Stimulated activated CD8-positive, alpha-beta memory T cell treated with anti-CD3 and anti-CD28 coated beads, Interleukin-15, amount 100 ng/mL, for 48 hours (primary cell): Measurements from ENCODE around the gene PACSIN2.
"Not testable (repeated sequence)": the region's sequence is repeated elsewhere in the genome, so short reads cannot be mapped to it uniquely, and the experiment has no call there.

Experiments used
- DNase-seq, 2 donors: peaks; one replicate each; pipeline ENCODE4 v3.0.0-alpha.2; 2020; ENCODE audit warnings: low read depth in 2 of 2

The PACSIN2 gene

DNA sequence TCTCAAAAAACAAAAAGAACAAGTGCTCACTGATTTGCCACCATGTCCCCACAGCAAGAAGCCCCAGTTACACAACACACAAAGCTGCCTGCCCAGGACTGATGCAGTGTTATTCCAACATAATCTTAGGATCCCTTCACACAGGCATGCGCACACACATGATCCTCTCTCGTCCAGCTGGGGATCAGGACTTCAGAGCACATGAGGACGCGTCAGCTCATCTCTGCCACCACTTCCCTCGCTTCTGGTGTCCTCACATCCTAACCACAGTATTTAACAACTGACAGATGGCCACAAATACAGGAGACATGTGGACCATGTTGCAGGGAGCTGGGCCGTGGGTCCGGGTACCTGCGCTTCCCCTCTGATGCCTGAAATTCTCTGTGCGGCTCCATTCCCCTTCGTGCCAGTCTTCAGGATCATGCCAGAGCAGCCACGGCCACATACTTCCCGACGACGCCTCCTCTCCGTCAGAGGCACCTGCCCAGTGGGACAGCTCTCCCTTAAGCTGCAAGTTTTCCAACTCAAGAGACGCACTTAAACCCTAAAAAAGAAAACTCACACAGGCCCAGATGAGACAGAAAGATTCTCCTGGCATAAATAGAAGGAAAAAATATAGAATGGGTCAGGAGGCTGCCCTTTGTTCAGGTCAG lies 68.3 kb downstream of the PACSIN2 start:
- no peak for DNase-seq

DNA sequence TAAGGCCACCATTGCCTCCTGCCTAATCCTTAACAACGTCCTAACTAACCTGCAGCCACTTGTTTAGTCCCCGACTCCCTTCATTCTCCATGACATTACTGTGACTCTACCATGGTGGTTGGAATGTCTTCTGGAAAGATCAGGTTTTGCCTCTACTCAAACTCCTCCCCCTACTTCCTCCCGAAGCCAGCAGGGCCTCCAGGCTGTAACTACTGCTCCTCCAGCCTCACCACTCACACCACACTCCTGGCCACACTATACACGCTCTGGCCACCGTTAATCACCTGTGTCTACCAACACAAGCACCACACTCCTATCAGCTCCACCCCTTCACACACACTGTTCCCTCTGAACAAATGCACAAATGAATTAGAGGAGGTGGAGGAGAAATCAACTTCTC lies 69.2 kb downstream of the PACSIN2 start:
- no peak for DNase-seq

DNA sequence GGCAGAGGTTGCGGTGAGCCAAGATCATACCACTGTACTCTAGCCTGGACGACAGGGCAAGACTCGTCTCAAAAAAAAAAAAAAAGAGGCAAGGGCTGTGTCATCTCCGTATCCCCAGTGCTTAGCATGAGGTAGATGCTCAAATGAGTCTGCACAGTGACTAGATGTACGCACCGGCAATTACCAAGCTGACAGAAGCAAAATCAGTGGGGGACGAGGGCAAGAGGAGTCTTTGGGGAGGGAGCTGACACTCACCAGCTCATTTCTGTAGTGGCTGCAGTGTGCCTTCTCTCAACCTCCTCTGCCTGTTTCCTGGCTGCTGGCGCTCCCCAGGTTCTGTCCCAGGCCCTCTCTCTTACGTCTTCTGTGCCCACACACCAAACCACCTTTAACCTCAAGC lies 69.9 kb downstream of the PACSIN2 start:
- no peak for DNase-seq

DNA sequence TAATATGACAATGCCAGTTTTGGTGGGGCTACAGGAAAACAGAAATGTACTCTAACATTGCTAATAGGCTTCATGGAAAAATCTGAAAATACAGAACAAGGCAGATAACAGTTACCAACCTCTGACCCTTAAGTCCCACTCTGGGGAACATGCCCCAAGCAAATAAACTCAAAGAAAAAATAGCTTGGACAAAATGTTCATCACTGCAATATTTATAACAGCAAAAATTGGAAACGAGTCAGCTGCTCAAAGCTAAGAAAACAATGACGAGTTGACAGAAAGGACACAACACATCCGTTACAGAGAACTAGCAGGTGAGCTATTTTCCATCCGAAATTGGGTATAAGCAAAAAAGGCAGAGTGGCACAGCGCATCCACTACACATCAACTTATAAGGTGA lies 70.5 kb downstream of the PACSIN2 start:
- no peak for DNase-seq

DNA sequence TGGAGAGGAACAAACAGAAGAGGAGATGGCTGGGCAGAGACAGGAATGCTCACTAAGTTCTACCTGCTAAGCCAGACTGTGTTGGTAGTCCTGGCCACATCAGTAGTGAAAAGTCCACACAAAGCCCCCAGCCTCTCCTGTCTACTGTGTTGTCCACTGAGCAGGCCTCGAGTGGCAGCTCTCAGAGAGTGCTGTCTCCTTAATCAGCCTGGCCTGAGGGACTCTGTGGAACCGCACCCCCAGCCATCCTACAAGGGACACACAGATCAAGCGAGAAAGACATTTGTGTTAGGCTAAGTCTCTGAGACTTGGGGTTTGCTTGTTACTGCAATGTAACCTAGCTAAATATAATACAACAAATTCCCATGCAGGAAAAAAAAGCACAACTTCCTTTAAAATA lies 71.0 kb downstream of the PACSIN2 start:
- DNase-seq = no peak

DNA sequence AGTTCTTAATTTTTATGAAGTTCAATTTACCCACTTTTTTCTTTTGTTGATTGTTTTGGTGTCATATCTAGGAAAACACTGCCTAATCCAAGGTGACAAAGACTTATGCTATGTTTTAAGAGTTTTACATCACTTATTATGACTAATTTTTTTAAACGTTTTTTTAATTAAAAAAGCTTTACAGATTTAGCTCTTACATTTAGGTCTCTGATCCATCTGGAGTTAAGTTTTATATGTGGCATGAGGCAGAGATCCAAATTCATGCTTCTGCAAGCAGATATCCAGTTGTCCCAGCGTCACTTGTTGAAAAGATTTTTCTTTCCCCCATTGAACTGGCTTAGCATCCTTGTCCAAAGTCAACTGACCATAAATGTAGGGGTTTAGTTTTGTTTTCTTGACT lies 72.6 kb downstream of the PACSIN2 start:
- DNase-seq = no peak

DNA sequence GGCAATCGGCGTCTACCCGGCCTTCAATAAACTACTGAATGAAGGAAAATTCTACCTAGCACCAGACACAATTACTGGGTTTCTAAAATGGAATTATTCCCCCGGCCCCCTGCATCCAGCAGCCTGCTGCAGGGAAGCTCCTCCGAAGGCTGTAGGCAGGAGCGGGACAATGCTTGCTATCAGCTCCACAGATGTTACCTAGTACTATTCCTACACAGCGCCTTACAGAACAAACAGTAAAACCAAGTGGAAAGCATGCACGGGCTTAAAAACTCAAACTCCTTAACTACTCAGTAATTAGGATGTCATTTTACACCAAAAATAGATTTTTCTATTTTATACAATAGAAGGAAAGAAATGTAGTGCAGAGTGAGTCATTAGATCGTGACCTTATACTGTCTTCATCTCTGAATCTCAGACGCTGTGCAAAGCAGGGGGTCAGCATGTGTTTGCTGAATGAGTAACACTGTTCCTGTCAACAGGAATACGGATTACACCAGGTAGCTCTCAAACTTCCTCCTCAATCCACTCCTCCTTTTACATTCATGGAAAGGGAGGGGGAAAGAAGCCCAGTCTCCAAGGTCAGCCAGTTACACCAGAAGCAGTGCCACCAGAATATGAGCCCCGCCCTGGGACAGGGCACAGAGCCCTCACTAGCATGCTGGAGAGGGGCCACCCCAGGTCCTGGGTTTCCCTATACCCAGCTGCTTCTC lies 74.9 kb downstream of the PACSIN2 start:
- DNase-seq = no peak

DNA sequence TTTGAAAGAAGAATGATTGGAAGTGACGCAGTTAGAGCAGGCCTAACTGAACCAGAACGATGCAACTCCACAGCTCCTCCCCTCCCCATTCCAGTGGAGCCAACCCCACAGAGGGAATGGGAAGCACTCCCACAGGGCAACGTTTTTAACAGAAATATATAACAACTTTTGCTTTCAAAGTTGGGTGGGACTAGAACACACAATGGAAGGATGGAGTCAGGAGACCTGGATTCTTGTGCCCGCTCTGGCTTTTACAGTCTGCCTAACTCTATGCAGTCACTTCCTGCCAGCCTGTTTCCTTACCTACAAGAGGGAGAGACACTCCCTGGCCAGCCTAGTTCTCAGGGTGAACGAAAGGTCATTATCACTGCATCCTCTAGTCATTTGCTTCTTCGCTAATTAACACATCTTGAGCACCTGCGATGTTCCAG lies 75.5 kb downstream of the PACSIN2 start:
- no peak for DNase-seq

DNA sequence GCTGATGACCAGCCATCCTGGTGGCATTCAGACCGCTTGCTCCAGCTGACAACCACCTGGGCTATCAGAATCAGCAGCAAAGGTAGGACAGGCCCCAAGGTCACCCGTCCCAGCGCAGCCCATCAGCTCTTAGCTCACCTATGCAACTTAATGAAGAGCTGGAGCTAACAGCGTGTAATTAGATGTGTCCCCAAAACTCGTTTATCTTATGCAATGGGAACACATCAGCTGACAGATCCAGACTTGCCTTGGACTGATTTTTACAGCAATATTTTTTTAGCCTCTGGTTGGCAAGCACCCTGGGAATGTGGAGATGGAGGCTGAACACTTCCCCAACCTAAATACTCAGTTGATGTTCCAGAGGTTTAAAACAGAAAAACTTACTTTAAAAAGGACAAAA lies 76.0 kb downstream of the PACSIN2 start:
- no peak for DNase-seq

DNA sequence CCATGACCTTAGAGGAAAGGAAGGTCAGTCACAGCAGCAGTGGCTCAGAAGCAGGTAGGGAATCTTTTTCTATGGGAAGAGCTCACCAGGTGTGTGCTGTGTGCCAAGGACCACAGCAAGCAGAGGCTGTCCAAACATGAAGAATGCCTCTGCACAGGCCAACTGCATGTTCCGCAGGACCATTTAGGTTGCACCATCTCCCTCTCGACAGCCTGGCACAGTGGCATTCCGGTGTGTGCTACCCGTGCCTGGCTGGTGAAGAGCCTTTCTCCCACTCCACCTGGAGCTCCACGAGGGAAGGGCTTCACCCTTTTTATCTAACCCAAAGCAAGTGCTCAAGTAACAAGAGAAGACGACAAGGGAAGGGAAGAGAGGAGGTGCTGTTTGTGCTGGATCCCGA lies 76.5 kb downstream of the PACSIN2 start:
- no peak for DNase-seq

DNA sequence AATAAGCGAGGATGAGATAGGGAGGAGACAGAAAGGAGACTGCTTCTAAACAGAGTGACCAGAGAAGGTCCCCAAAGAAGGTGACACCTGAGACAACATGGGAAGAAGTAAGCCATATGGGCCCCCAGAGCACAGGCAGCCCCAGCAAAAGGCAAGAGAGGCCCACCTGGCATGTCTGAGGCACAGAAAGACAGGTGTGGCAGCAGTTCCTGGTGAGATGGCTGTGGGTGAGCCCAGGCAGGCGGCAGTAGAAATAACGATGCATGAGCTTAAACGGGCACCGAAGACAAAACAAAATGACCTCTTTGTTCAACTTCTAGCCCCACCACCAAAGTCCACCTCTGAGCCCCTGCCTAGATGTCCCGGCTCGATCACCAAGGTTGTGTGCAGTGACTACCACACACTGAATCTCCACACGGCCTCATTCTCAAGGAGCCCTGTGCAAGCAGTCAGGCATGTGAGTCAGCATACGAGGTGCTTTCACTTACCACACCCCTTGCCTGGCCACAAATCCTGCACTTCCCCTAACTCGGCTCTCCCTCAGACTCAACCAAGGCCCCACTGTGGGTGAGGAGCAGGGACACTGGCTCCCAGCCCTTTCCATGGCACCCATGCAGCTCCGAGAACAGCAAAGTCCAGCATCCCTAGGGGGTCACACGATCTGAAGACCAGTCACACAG lies 77.6 kb downstream of the PACSIN2 start:
- DNase-seq = peak; percentile 17 to 37

DNA sequence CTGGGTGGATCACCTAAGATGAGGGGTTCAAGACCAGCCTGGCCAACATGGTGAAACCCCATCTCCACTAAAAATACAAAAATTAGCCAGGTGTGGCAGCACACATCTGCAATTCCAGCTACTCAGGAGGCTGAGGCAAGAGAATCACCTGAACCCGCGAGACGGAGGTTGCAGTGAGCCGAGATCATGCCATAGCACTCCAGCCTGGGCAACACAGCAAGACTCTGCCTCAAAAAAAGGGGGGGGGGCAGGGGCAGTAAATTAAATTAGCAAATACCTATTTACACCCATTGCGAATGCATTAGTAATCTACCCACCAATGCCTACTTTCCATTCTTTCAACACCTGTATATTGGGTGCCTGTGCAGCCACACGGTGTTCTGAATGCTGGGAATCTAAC lies 78.3 kb downstream of the PACSIN2 start:
- not testable (repeated sequence) for DNase-seq

DNA sequence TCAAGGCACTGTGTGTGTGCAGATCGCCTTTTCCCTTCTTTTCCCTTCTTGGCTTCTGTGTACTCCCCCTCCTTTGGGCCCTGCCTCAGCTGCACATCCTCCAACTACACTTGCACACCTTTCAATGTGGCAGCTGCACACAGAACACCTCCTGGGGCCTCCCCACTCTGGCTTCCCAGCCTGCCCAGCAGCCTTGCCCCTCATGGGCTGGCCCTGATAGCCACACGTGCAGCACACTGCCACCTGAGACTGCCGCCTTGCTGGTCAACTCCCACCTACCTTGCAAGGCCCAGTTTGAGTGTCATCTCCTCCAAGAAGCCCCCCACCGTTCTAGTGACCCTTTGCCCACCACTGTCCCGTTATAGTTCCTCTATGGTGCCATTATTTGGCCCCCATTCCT lies 80.6 kb downstream of the PACSIN2 start:
- DNase-seq = no peak

DNA sequence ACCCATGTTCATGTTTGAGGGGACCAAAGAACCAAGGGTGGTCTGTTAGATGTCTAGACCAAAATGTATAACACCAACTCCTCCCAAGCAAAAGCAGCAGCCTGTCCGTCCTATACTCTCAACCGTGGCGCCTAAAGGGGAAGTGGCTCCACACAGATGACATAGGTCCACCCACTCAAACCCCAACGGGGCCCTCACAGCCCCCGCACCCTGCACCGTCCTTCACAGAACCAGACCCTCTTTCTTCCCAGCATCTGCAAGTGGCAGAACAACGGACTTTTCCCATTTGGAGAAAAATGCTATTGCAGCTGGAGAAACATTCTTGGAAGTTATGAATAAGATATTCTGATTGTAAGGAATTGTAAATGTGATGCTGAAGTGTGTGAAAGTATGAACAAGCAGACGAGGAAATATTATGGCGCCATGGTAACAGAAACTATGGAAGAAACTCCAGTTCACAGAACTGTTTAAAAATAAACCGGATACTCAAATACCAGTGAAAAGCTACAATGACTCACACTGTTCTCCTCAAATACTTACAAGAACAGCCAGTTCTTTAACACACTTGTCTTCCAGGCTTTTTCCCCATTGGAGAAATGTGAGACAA lies 81.4 kb downstream of the PACSIN2 start:
- peak; percentile 12 to 36 for DNase-seq

DNA sequence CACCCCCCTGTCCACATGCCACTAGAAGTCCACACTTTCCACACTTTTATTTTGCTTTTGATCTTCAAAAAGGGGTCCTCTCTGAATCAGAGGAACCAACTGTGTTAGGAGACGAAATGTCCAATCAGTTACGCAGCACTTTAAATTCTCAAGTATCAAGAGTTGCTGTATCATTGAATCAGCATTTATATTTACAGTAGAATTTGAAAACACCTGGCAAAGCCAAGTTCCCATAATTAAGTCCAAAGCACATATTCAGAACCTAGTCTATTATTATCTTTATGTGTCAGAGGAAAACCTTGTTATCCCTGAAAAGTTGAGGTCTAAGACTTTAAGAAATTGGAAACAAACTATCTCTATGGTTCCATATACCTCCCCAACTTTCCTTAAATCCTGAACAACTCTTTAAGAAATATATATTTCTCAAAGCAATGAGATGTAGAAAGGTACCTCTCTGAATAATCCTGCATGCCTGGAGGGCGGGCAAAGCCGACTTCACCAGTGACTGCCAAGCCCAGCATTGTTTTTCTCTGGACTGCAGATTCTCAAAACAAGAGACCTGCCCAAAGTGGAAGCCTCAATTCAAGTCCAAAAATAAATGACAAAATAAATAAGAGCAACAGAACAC lies 82.0 kb downstream of the PACSIN2 start:
- no peak for DNase-seq

DNA sequence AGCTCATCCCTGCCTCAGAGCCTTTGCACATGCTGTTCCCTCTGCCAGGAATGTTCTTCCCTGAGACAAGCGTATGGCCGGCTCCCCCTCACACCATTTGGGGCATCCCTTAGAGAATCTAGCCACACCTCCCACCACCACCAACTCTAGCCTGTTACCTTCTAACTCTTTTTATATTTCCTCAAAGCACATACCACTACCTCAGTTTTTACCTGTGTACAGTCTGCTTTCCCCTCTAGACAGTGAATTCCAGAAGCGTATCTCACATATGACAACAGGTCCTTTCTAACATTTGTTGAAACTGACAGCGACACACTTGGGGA lies 82.8 kb downstream of the PACSIN2 start:
- DNase-seq = no peak

DNA sequence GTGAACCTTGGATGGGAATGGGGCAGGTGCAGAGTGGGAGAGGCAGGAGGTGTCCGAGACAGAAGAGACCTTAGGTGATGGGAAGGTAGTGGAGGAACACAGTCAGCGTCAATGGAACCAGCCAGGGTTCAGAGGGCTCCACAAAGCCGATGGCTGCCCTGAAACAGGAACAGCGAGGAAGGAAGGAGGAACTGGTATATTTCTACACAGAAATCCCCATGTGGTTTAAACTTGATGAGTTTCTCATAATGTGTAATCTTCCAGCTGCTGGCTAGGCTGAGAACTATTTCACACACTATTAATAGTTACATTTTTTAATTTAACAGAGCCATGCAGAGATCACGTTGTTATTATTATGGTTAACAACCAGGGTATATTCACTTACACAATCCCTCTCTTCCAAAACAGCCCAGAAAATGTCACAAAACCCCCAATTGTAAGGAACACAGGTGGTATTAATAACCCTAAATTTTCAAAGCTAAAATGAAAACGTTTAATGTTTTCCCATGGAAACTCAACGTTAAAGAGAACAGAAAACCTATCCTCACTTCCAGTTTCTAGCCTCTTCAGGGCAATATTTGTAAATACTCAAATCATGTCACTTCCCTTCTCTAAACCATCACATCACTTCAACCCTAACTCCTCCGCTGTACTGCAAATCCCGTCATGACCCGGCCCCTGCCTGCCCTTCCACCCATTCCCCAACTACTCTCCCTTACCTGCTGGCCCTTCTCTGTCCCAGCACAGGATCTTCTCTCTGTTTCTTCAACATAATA lies 83.3 kb downstream of the PACSIN2 start:
- DNase-seq = no peak

DNA sequence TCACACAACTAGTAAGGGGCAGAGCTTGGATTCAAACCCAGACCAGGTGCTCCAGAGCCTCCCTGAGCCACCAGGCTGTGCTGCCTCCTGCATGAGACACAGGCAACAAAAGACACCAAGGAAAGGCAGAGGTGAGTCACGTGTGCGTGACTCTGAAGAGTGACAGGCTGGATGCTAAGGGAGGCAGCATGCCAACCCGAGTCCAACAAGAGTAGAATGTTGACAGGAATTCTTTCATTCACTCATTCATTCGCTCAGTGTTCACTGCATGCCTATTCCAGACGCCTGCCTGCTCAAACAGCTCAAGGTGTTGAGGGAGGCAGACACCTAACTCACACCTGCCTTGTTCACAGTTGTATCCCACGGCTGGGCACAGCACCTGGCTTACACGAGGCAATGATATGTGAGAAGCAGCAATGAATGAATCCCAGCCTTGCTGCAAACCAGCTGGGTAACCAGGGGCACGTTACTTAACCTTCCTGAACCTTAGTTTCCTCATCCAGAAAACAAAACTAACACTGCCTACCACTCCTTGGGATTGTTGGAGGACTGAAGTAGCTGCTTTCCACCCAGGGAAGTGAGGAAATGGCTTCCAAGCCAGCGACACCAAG lies 84.0 kb downstream of the PACSIN2 start:
- DNase-seq = no peak

DNA sequence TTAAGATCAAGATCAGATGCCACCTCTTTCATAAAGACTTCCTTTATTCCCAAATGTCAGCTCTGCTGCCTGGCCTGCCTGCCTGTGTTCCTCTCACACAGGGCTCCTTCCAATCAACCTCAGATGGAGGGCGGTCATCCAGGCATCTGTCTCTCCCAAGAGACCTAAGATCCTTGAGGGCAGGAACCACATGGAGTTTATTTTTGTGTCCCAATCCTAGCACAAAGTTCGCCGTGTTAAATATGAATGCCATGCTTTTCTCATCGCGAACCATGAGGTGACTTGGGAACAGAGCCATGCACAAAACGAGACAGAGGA lies 85.2 kb downstream of the PACSIN2 start:
- no peak for DNase-seq

DNA sequence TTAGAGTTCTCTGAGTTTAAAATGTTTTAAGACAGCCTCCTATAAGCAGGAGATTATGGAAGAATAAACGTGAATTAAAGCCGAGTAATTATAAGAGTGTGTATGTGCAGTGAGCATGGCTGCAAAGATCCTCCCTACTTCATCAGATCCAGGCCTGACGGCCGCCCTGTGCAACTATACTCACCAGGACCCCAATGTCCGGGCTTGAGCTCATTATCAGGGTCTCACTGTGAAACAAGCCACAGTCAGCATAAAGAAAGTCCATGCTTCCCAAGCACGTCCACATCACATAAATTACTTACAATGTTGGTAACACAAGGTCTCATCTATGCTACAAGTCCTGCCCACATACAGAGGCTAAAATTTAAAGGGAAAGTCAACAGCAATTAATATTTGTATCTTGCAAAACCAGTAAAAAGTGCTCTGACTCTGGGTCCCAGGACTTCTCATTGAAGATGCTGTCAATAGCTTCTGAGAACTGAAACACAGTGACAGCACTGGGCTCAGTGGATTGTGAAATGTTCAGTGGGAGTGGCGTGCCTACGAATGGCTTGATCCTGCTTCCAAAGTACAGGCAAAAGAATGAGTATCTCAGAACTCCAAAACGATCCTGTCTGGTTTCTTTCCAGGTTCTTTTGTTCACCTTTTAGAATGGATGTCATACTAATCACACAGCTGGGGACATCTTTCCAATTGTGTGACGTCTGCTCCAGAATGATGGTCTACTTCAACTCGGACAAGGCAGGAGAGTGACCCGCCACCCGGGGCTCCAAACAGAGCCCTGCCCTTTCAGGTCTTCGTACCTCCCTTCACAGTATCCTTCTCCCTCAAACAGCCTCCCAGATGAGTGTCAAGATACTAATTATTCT lies 85.7 kb downstream of the PACSIN2 start:
- no peak for DNase-seq
